NCI-H2196 treated with DMSO at 0.1 percent for 48 hours (cell line): ENCODE data around the gene MED12L.

Source experiments
- DNase-seq: peaks from one replicate; lab custom pipeline; 2025; ENCODE audit not compliant: unreplicated experiment; lab: John Stamatoyannopoulos, UW

MED12L gene

DNA sequence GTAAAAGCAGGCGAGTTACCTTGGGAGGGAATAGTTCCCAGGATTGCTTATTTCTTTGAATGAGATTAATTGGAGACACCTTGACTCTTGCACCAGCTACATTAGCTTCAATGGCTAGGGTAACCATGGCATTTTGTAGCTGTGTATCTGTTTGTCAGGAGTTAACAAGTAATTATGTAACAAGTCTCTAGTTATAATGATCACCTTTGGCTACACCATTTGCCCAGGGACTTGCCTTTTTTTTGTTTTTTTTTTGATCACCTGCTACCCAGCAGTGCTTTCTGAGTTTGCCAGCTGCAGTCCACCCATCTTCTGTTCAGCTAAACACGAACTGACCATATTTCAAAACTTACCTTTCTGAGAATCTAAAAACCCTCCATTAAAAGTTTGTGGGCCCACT, 2.2 kb downstream of the MED12L start:
- DNase-seq: no peak

DNA sequence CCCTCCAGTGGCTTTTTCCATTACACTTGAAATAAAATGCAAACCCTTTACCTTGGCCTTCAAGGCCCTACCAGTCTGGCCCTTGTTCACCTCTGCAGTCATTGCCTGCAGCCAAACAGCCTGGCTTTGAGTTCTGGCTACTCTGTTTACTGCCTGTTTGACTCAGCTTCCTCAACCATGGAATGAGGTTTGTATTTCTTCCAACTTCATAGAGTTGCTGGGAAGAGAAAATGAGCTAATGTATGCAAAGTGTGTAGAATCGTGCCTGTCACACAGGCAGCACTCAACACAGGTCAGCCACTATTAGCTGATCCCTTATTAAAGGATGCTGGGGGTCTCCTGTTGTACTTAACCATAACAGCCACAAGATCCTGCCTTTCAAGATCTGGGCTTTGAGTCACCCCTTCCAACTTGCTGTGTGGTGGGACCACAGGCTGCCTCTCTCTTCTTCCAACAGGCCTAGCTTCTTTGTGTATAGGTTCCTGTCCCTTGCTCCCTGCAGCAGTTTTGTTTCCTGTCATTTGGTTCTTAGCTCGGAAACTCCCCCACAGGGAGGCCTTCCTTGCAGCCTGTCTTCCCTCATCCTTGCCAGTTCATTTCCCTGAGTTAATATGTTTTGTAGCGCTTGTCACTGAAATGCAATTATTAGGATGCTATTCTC, 6.4 kb downstream of the MED12L start:
- no peak for DNase-seq

DNA sequence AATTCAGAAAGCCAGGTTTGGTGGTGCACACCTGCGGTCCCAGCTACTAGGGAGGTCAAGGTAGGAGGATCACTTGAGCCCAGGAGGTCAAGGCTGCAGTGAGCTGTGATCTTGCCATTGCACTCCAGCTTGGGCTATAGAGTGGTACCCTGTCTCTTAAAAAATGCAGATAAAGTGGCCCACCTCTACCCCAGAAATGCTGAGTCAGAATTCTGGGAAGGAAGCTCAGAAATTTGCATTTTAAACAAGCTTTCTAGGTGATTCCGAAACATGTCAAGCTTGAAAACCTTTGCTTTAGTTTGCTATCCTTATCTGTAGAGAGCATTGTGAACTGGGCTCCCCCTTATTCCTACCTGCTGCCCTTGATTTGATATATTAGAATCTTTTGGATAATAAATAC, 7.7 kb downstream of the MED12L start:
- no peak for DNase-seq

DNA sequence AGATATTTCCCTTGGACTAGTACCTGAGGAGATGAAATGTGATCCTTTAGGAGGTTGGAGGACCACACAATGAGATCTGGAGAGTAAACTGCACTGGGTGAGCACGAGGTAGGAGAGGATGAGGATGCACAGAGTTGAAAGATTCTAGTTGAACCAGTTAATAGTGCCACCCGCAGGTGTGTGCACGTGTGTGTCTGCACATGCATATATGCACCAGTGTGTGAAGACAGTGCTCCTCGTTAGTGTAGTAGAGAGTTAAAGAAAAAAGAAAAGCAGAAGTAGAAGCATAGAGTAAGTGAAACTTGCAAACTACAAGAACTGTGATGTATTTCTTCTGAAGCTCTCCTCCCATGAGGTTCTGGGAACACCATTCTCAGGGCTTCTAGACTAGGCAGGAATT, 8.4 kb downstream of the MED12L start:
- DNase-seq: no peak

DNA sequence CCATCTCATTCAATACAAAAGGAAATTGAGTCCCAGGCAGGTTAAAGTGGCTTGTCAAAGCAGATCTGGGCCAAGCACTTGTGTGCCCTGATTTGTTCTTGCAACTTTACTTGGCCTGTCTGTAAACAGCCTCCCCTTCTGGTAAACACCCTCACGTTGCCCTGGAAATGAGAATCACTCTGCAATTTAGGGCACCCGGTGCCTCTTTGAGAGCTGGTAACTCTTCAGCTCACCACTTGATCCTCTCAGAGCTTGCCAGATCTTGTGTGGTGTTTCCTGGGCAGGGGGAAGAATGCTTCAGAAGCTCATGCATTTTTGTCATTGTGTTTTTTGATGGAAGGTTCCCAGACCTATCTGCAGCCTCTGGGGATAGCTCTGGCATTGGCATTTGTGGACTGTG, 11.3 kb downstream of the MED12L start:
- no peak for DNase-seq

DNA sequence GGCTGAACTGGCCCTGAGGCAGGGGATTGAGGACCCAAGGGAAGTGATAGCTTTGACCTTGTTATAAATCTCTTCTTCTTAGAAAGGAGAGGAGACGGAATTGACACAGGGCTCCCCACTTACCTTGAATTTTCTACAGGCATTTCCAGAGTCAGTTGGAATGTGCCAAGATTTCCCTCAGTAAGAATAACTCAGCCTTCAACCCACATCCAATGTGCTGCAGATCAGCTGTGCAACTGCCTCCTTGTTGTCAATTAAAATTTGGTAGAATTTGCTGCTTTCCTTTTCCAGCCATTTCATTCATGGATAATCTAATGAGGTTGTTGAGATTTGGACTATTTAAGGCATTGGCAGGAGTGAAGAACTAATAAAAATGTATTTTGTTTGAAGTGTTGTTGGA, 14.6 kb downstream of the MED12L start:
- DNase-seq: no peak

DNA sequence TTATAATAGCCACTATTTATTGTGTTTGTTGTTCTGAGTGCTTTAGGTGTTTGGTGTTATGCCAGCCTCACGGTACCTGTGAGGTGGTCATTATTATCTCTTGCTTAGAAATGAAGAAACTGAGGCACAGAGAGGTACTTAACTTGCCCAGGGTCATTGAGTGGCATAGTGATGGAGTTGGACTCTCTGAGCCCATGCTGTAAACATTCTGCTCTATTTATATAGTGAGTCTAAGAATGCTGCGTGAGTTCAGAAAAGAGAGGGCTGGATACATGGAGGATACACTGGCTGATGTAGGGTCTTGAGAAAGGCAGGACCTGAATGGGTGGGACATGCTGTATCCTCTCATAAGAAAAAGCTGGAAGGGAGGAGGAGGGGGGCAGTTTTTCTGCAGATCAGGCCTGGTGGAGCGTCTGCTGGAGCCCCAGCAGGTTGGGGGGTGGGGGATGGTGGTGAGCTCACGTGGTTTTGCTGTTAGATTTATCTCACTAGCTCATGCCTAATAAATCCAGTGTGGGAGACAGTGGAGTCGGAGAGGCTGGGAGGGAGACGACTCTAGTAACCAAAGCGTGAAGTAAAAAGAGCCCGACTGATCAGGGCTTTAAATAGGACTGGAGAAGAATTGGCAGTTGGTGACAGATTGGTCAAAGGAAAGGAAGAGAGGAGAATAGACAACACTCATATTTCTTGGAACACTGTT, 16.0 kb downstream of the MED12L start:
- DNase-seq: no peak

DNA sequence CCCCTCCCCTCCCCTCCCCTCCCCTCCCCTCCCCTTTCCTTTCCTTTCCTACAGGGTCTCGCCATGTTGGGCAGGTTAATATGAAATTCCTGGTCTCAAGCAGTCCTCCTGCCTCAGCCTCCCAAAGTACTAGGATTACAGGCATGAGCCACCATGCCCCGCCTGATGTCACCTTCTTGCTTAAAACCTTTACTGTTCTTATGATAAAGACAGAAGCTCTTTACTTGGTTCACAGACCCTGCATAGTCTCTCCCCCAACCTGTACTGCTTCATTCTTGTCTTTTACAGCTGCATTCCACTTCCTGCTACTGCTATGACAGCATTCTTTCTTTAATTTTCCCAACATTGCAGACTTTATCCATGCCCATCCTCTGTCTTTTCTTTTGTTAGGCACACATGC, 20.8 kb downstream of the MED12L start:
- DNase-seq: no peak

DNA sequence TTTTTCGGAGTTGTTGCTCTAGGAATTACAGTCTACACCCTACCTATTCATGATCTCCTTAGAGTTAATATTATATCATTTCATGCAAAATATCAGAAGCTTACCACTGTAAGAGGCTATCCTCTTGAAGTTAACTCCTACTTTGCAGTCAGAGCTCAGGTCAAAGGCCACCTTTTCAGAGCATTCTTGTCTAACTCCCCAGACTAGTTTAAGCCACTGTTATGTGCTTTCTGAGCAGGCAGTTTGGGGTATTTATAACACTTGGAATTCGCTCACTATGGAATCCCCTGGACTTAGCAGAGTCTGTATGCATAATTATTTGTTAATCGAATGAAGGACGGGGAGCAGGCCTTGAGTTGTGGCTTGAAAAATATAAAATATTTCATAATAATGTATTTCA, 21.7 kb downstream of the MED12L start:
- DNase-seq: no peak

DNA sequence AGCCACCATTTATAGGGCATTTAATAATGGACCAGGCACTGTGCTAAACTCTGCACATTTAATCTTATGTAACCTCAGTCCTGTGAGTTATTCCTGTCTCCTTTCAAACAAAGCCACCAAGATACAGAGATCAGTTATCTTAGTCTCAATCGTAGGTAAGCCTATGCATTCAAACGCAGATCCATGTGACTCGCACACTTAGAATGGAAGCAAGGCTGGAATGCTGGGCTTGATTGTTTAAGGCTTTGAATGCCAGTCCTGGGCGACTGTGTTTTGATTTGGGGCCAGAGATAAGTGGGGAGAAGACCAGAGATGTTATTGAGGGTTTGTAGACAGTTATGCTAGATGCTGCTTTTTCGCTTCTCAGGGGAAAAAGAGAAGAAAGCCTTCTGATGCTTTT, 22.2 kb downstream of the MED12L start:
- no peak for DNase-seq

DNA sequence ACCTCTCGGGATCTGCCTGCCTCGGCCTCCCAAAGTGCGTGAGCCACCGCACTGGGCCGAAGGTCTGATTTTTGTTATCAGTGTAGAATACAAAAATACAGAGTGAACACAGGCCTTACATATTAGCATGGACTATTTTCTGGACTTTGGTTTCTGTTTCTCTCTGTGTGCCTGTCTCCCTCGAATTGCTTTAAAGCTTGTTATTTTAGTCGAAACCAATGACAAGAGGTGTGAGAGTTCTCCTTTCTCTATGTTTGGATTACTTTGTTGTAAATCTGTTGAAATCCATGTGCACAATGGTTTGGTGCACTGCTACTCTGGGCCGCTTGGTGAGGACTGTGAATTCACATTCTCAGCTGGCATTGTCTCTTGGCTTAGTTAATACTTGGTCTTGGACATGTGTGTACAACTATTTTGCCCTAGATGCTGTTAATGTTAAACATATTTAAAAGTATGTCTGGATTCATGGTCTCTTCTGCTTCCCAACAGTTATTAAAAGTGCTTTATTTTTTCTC, 23.9 kb downstream of the MED12L start:
- no peak for DNase-seq

DNA sequence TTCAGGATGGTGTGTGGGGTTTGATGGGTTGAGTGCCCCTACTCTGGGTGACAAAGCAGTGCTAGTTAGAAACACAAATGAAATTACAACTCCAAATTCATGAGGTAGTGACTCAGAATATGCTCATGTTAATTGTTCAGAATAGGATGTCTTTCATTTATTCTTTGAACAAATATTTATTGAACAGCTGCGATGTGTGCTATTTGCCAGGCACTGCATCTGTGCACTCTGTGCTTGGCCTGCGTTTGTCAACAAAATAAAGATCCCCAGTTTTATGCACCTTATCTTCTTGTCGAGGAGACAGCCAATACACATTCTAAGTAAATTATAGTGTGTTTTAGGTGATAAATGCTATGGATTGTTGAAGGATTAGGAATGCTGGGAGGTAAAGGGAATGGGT, 27.3 kb downstream of the MED12L start:
- no peak for DNase-seq

DNA sequence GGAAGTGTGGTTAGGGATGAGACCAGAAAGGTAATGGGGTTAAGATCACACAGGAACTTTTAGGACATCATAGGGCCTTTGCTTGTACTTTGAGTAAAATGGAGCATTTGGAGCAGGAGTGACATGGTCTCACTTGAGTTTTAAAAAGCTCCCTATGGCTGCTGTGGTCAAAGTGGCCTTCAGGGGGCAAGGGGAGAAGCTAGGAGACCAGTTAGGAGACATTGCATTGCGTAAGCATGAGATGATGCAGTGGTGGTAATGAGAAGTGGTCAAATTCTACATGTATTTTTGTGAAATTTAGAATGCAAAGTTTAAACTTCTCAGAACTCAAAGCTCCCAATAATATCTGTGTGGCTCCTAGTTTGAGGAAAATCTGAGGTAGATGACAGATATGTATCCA, 27.9 kb downstream of the MED12L start:
- DNase-seq: no peak

DNA sequence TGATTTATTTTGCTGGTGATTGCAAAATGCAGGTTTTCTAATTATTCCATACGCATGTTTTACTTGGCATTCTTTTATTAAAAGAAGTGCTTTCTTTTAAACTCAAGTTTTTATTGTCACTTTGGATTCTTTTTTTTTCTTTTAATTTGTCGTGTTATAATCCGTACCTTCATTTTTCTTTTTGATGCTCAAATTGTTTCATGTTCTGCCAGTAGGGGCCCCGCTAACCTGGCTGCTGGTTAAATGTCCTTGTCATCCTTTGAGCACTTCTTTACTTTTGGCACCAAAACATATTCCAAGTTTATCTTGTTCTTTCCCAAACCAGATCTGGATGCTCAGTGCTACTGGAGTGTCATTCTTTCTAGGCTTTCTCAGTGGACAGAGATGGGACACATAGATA, 31.6 kb downstream of the MED12L start:
- no peak for DNase-seq

DNA sequence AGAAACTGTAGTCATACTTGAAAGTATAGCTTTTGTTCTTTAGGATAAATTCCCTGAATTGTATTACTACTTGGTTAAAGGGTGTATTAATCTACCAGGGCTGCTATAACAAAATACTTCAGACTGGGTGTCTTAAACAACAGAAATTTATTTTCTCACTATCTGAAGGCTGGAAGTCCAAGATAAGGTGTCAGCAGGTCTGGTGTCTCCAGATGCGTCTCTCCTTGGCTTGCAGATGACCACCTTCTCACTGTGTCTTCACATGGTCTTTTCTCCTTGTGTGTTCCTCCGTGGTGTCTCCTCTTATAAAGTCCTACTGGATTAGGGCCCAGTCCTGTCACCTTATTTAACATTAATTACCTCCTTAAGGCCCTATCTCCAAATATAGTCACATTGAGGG, 33.7 kb downstream of the MED12L start:
- DNase-seq: no peak

DNA sequence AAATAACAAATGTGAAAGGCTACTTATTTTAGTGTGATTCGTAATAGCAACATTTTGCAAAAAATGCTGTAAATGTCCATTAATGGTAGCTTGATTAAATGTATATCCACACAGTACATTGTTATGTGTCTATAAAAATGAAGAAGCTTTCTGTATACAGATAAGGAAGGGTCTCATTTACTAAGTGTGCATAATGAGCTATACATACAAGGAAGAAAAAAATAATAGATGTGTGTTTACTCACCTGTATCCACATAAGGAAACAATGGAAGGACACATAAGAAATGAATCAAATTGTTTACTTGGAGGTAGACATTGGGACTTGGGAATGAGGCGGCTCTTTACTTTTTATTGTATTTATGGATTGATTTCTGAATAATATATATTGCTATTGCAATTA, 34.9 kb downstream of the MED12L start:
- DNase-seq: no peak

DNA sequence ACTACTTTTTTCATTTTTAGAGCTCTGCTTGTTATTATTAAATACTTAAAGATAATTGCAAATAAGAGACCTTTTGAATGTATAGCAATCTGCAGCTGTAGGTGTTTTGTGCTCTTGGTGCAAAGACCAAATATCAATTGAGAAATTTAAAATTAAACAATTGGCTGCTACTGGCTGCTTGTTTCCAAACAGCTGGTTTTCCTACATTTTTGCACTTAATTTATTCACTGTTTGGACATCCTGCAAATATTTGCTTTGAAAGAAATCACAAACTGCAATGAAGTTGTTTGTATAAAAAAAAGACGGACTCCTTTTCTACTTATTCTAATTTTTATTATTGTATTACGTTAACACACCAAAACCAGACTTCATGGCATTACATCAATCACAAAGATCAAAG, 35.6 kb downstream of the MED12L start:
- no peak for DNase-seq

DNA sequence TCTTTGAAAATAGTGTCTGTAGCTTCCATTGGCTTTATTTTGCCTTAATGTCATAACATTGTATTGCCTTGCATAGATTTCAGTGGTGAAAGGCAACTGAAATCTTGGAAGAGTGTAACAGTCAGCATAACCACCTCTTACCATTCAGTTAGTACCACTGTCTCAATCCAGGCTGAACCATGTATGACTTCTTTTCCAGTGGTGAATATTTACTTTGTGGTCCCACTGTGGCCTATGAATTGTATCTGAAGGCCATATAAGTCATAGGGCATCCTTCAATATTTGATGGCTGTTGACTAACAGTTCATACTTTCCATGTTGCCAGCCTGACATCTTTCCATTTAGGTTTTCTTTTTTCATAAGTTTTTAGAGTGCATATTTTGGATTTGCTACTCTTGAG, 38.4 kb downstream of the MED12L start:
- no peak for DNase-seq

DNA sequence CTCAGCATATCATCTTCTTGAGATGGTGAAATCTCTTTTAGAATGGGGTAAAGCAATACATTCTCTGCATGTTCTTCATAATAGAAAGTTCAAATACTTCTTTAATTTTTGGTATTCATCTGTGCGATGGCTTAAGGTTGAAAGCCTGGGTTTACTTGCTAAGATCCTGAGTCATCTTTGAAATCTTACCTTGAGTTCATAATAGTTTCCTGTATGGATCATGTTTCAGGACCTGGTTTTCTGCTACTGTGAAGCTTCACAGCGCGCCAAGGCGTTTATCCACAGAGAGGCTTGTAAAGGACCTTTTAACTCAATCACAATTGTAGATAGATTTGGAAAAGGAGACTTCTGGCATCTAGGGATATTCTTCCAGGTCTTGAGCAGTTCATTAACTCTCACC, 39.0 kb downstream of the MED12L start:
- no peak for DNase-seq

DNA sequence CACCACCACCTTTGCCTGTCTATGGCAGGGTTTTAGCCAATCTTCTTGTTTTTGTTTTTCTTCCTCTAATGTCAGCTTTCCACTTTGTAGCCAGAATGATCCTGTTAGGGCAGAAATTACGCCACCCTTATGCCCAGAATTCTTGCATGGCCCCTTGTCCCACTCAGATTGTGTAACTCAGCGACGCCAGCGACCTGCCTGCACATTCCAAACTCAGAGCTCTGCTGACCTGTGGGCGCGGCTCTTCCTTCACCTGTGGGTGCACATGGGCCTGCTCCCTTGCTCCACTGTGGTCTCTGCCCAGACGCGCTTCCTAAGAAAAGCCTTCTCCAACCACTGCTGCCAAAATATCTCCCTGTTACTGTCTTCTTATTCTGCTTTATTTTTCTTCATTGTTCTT, 45.0 kb downstream of the MED12L start:
- DNase-seq: no peak

DNA sequence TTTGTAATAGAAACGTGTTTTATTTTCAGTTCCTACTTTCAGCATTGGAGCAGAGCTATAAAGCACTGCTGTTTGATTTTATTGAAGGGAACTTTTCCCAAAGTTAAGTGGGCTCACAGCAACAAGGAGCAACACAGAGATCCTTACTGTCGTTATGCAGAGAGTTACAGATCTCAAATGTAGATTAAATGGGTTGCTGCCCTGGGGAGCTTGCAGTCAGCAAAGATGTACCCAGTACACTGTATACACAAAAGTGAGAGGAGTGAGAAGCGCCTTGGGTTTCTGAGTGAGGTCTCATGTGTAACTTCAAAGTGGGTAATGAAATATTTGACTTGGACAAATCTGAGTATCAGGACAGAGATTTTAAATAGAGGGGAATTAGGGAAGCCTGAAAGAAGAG, 47.7 kb downstream of the MED12L start:
- DNase-seq: no peak

DNA sequence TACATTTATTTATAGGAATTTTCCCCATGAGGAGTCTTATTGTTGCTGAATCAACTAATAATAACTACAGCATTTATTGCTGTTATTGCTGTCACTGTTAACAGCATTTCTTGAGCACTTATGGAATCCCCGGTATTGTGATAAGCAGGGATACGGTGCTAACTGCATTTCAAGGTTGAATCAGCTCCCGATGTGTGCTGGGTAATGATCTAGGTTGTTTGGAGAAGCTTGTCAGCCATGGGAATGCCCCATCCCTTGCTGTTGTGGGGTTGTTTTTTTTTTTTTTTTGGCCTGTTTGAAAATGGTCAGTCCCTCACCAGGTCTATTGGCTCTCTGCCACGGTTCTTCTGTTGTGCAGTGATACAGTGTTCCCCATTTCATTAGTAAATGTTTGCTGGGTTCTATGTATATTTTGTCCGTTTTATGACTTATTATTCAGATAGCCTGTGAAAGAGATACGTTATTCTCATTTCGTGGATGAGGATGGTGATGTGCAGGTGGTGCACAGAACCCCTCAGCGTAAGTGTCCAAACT, 48.5 kb downstream of the MED12L start:
- DNase-seq: no peak
